Hepatocyte (in vitro differentiated cells): ENCODE measurements around the gene NRG3.

Experiments used
- CTCF ChIP-seq: fragments of 200-600 bp; sonication (generic); IDR thresholded peaks from 2 replicates; pipeline ENCODE4 v1.5.1; 2016; ENCODE audit warnings: antibody characterized with exemption, mild to moderate bottlenecking; ENCODE audit not compliant: poor library complexity
- EZH2phosphoT487 ChIP-seq: fragments of 200-600 bp; sonication (generic); IDR thresholded peaks from one replicate; pipeline ENCODE4 v1.6.1; 2018; ENCODE audit warnings: antibody characterized with exemption, mild to moderate bottlenecking, low read depth, moderate library complexity; ENCODE audit not compliant: unreplicated experiment, severe bottlenecking

DNA sequence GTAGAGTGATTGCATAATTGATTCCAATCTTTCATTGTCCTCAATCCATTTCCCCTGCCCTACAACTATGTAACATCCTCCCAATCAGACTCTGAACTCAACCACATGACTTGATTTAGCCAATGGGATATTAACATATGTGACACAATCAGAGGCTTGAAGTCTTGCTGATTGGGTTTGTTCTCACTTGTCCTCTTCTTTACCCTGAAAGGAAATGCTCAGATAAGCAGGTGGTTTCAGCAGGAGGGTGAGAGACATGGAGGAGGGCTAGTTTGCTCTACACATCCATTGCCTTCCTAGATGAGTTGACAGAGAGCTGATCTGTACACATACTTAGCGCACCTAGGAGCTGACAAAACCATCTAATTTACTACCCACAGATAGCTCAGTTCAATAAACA is 669.4 kb downstream of the NRG3 start:
- TF ChIP-seq CTCF (no peak), EZH2phosphoT487 (no peak)
